ENCODE data around the gene TBCK. TPM values are rescaled to one million over a fixed set of nuclear protein-coding genes. Genes with fewer than 3 reads are reported as not detected.

The TBCK gene
- total and polyA plus RNA-seq, 2 of the 8 experiments (the other 6 are each of a cell fraction or from before 2014, with no cell fraction given): 10.2 to 18.7 TPM

DNA sequence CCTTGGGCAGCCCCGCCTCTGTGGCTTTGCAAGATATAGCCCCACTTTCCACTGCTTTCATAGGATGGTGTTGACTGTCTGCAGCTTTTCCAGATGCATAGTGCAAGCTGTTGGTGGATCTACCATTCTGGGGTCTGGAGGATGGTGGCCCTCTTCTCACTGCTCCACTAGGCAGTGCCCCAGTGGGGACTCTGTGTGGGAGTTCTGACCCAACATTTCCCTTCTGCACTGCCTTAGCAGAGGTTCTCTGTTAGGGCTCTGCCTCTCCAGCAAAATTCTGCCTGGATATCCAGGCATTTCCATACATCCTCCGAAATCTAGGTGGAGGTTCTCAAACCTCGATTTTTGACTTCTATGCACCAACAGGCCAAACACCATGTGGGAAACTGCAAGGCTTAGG is 153.7 kb downstream of the TBCK start:
- H2BK12ac ChIP-seq (ENCODE audit: low read depth, low read length): no peak overlapping the region
- H2BK120ac ChIP-seq (replicated peaks; ENCODE audit: low read depth, low read length): no peak overlapping the region
- H2BK15ac ChIP-seq (ENCODE audit: low read length): no peak overlapping the region
- no peak for FAIRE-seq
- H2BK5ac ChIP-seq (ENCODE audit: low read depth, low read length): no peak overlapping the region
- WGBS, 2 experiments (ENCODE audit: extremely low coverage in 1 of 2, insufficient coverage in 1 of 2, insufficient read length in 1 of 2, insufficient replicate concordance in 2 of 2, low coverage in 1 of 2, low lambda C conversion rate in 2 of 2, missing lambda C conversion rate in 1 of 2): 89% methylated on average over 3 of the region's 3 CpGs; no CpG with 5 or more reads in 1 of the 2 experiments
- no peak overlapping the region for H3K4me3 ChIP-seq (ENCODE audit: extremely low read depth in 1 of 4, insufficient read depth in 2 of 4, low read depth in 3 of 4, low read length in 4 of 4)
- no peaks in the 10 kb centered on the region for H3K4me1 ChIP-seq (replicated peaks in 1 of 4; ENCODE audit: control insufficient read depth in 3 of 4, insufficient read depth in 4 of 4, low read length in 3 of 4)
- H3K79me1 ChIP-seq (ENCODE audit: low read depth, low read length): no peaks in the 10 kb centered on the region
- ChIA-PET POLR2A (ENCODE audit: partially characterized antibody) (no interaction called here), CTCF (ENCODE audit: partially characterized antibody) (no interaction called here)
- no peak overlapping the region for H4K5ac ChIP-seq (ENCODE audit: insufficient read length, low read depth, low read length)
- H2AK5ac ChIP-seq (ENCODE audit: low read depth, low read length): no peak overlapping the region
- no peak overlapping the region for H3K4me2 ChIP-seq (ENCODE audit: insufficient read depth in 1 of 2, low read depth in 2 of 2, low read length in 2 of 2)
- H3K9ac ChIP-seq (replicated peaks in 1 of 4; ENCODE audit: extremely low read depth in 1 of 4, low read depth in 3 of 4, low read length in 3 of 4): no peak overlapping the region
- H3K79me2 ChIP-seq (ENCODE audit: control insufficient read depth in 1 of 2, insufficient read depth in 2 of 2, low read length in 2 of 2): no peaks in the 10 kb centered on the region
- no peak overlapping the region for H4K8ac ChIP-seq (ENCODE audit: extremely low read depth, insufficient read depth, low read length)
- no peak overlapping the region for H3K27ac ChIP-seq (ENCODE audit: low read depth, low read length)
- H3K56ac ChIP-seq (replicated peaks; ENCODE audit: insufficient read length, low read depth, low read length): no peak overlapping the region
- no peak overlapping the region for H3K4ac ChIP-seq (replicated peaks; ENCODE audit: insufficient read length, low read depth, low read length)
- no peaks in the 10 kb centered on the region for H3K27me3 ChIP-seq (replicated peaks in 1 of 4; ENCODE audit: control insufficient read depth in 3 of 4, extremely low read depth in 1 of 4, insufficient read depth in 3 of 4, low read length in 3 of 4)
- H3K23me2 ChIP-seq (ENCODE audit: low read depth, low read length): no peaks in the 10 kb centered on the region; the same call in 1 of the 2 replicates
- H3K14ac ChIP-seq (ENCODE audit: insufficient read length): no peak overlapping the region
- no peak overlapping the region for H2BK20ac ChIP-seq (ENCODE audit: low read length)
- no peak overlapping the region for H3K18ac ChIP-seq (ENCODE audit: extremely low read depth, low read length)
- H3K23ac ChIP-seq (ENCODE audit: insufficient read length): no peak overlapping the region
- no peak for DNase-seq (ENCODE audit: low read depth in 1 of 2, low spot score in 2 of 2)
- H3K36me3 ChIP-seq (ENCODE audit: control insufficient read depth in 2 of 4, insufficient read depth in 4 of 4, low read length in 3 of 4): peaks cover 0 to 6% (median under 1%) of the 10 kb centered on the region in 4 experiments; a peak in 2 of 8 replicates
- H4K20me1 ChIP-seq (replicated peaks in 1 of 2; ENCODE audit: control insufficient read depth in 1 of 2, insufficient read depth in 2 of 2, low read length in 2 of 2): no peaks in the 10 kb centered on the region
- H3K9me3 ChIP-seq (ENCODE audit: insufficient read depth in 2 of 2, low read depth in 1 of 2, low read length in 1 of 2): peaks cover 10 to 11% of the 10 kb centered on the region in 2 experiments; a peak in 3 of 4 replicates
- H2AFZ ChIP-seq (ENCODE audit: low read length): no peak overlapping the region
- no peak overlapping the region for H4K91ac ChIP-seq (replicated peaks; ENCODE audit: insufficient read length, low read length)
- TF ChIP-seq GABPA (IDR thresholded peaks at IDR 0.05; ENCODE audit: borderline replicate concordance, insufficient read depth, low read length): no peak
- no peak for TF ChIP-seq EP300 (IDR thresholded peaks at IDR 0.05; ENCODE audit: borderline replicate concordance in 1 of 2, low read depth in 2 of 2, low read length in 2 of 2)
- no peak for TF ChIP-seq TBP (IDR thresholded peaks at IDR 0.05; ENCODE audit: low read depth, low read length)
- no peak for TF ChIP-seq SIN3A (conservative IDR thresholded peaks at IDR 0.05 in 1 of 2, IDR thresholded peaks at IDR 0.05 in 1 of 2; ENCODE audit: low read depth in 1 of 2, low read length in 2 of 2)
- TF ChIP-seq CREB1 (IDR thresholded peaks at IDR 0.05): no peak
- no peak for TF ChIP-seq SP2 (IDR thresholded peaks at IDR 0.05; ENCODE audit: low read length)
- no peak for TF ChIP-seq CTBP2 (IDR thresholded peaks at IDR 0.05; ENCODE audit: borderline replicate concordance, insufficient read depth, insufficient read length, low read length)
- TF ChIP-seq SP1 (IDR thresholded peaks at IDR 0.05; ENCODE audit: low read depth, low read length): no peak
- no peak for TF ChIP-seq CTCF (IDR thresholded peaks at IDR 0.05; ENCODE audit: control extremely low read depth in 1 of 3, insufficient read depth in 1 of 3, low read depth in 1 of 3, low read length in 3 of 3)
- TF ChIP-seq BCL11A (IDR thresholded peaks at IDR 0.05; ENCODE audit: low read depth in 2 of 2, low read length in 2 of 2): no peak
- TF ChIP-seq HDAC2 (IDR thresholded peaks at IDR 0.05; ENCODE audit: borderline replicate concordance in 1 of 2, low read depth in 2 of 2, low read length in 2 of 2): no peak
